NCI-H345 (cell line): ENCODE measurements around the gene CSGALNACT2.
"Not testable (repeated sequence)": the region's sequence is repeated elsewhere in the genome, so short reads cannot be mapped to it uniquely, and the experiment has no call there.

ENCODE experiments used
- DNase-seq: peaks from one replicate; lab custom pipeline; 2025; lab: John Stamatoyannopoulos, UW

CSGALNACT2 gene, protein sequence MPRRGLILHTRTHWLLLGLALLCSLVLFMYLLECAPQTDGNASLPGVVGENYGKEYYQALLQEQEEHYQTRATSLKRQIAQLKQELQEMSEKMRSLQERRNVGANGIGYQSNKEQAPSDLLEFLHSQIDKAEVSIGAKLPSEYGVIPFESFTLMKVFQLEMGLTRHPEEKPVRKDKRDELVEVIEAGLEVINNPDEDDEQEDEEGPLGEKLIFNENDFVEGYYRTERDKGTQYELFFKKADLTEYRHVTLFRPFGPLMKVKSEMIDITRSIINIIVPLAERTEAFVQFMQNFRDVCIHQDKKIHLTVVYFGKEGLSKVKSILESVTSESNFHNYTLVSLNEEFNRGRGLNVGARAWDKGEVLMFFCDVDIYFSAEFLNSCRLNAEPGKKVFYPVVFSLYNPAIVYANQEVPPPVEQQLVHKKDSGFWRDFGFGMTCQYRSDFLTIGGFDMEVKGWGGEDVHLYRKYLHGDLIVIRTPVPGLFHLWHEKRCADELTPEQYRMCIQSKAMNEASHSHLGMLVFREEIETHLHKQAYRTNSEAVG

DNA sequence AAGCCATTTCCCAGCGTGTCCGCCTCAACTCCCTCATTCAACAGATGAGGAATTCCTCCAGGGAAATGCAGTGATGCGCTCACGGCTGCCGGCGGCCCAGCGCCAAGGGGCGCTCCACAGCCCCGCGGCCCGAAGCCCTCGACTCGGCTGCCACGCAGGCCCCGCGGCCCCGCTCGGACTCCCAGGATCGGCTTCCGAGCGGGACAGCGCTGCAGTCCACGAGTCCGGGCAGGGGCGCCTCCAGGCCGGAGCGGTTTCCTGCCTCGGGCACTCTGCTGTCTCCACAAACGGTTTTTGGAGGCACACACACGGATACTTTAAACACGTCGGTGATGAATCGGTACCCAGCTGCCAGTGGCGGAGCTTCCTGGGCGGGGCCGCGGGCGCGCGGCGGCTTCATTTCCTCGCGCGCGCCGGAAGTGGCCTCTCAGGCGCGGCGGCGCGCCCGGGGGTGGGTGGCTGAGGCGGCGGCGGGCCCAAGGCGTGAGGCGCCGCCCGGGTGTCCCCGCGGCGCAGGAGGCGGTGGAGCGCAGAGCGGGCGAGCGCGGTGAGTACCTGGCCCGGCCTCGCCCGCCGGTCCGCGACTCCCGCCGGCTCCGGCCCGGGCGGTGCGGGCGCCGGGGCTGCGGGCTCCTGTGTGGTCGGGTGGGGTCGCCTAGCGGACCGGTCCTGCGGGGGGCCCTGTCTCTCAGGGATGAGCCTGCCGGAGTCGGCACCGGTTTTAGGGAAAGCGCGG is at the start of gene CSGALNACT2:
TSS of gene CSGALNACT2 (plus strand) at position 425 of the 736 bp plus-strand sequence. CDS start 16,705 bp downstream, outside the sequence.
- DNase-seq, result peak; percentile 79

DNA sequence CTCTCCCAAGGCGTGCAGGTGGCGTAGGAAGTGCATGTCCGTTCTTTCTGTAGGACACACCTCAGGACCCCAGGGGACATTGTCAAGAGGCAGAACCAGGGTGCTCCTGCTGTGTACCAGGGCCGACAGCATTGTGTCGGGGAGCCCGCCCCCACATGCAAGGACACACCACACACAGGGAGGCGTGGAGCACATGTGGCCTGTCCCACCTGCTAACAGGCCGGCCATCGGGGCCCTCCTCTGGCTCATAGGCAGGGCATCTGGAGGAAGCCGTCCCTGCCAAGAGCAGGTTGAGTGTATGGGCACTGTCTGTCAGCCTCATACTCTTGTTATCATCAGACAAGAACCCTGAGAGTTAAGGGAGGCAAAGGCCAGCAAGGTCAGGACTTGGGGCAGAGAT is 48.7 kb upstream of the CSGALNACT2 start:
- DNase-seq, result peak; percentile 23

DNA sequence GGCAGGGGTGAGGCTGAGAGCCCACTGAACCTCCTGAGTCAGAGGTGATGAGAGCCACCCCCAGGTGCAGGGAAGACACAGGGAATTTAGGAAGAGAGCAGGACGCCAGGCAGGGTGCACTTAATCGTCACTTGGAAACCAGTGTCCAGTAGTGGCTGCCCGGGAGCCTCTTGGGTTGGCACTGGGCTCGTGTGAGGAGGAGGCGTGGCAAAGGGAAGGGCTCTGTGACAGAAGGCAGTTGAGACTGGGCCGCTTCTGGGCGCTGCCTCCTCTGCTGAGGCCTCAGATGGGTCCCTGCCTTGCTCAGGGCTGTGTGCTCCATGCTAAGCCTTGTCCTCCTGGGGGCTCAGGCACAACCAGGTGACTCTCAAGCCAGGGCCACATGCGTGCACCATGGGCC is 48.1 kb upstream of the CSGALNACT2 start:
- no peak for DNase-seq

GRCh38 chr10:43090664-43091063 is 47.6 kb upstream of the CSGALNACT2 start:
- no peak for DNase-seq

DNA sequence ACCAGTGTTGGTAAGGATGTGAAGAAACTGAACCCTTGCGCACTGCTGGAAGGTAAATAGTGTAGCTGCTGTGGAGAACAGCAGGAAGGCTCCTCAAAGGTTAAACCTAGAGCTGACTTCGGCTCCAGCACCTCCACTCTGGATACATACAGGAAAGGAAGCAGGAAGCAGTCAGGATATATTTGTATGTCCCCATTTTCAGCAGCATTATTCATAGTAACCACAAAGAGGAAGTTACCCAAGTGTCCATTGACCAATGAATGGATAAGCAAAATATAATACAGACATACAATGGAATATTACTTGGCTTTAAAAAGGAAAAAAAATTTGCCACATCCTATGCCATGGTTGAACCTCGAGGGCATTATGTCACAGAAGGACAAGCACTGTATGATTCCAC is 46.4 kb upstream of the CSGALNACT2 start:
- DNase-seq, result no peak

- peak; percentile 64 for DNase-seq
Measured at GRCh38 chr10:43093423-43094076, 44.7 kb upstream of the CSGALNACT2 start.

DNA sequence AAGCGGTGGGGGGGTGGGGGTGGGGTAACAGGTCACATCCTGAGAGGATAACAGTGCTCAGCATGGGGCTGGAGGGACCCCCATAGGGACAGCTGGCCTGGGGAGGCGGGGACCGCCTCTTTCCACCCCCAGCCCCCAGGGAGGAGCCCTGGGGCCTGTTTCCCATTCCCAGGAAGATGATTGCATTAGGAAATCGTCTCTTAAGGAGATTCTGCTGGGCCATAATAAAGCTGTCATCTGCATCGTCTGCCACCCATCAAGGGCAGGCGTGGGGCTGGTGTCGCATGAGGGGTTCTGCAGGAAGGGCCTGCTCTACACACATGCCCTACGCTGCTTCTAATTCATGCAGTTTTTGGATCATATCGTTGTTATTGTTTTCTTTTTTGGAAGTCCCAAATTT is 44.2 kb upstream of the CSGALNACT2 start:
- DNase-seq, result no peak

GRCh38 chr10:43099339-43099738 is 38.9 kb upstream of the CSGALNACT2 start:
- not testable (repeated sequence) for DNase-seq

- DNase-seq, result no peak
Measured at GRCh38 chr10:43099928-43100327, 38.3 kb upstream of the CSGALNACT2 start.

DNA sequence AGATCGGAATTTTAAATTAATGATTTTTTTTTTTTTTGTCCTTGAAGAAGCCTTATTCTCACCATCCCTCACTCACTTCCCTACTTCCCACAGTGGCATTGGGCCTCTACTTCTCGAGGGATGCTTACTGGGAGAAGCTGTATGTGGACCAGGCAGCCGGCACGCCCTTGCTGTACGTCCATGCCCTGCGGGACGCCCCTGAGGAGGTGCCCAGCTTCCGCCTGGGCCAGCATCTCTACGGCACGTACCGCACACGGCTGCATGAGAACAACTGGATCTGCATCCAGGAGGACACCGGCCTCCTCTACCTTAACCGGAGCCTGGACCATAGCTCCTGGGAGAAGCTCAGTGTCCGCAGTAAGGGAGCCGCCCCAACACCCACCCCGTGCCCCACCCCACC is 37.9 kb upstream of the CSGALNACT2 start:
- DNase-seq, result no peak

DNA sequence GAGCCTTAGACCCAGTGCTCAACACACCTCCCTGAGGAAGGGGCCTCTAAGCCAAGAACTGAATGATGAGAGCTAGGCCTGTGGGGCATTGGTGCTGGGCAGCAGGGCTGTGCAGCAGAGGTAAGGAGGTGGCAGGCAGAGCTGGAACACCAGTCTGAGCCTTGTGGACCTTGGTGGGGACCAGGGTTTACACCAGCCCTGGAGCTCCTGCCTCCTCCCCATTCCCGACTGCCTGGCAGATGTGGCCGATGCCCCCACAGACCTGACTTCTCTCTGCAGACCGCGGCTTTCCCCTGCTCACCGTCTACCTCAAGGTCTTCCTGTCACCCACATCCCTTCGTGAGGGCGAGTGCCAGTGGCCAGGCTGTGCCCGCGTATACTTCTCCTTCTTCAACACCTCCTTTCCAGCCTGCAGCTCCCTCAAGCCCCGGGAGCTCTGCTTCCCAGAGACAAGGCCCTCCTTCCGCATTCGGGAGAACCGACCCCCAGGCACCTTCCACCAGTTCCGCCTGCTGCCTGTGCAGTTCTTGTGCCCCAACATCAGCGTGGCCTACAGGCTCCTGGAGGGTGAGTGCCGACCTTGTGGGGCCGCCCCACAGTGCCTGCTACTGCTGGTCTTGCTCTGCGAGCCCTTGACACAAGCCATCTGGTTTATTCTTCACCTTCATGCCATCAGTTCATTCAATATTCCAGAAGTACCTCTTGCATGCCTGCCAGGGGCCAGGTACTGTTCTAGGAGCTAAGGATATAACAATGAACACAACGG is 36.0 kb upstream of the CSGALNACT2 start:
- DNase-seq, result no peak

DNA sequence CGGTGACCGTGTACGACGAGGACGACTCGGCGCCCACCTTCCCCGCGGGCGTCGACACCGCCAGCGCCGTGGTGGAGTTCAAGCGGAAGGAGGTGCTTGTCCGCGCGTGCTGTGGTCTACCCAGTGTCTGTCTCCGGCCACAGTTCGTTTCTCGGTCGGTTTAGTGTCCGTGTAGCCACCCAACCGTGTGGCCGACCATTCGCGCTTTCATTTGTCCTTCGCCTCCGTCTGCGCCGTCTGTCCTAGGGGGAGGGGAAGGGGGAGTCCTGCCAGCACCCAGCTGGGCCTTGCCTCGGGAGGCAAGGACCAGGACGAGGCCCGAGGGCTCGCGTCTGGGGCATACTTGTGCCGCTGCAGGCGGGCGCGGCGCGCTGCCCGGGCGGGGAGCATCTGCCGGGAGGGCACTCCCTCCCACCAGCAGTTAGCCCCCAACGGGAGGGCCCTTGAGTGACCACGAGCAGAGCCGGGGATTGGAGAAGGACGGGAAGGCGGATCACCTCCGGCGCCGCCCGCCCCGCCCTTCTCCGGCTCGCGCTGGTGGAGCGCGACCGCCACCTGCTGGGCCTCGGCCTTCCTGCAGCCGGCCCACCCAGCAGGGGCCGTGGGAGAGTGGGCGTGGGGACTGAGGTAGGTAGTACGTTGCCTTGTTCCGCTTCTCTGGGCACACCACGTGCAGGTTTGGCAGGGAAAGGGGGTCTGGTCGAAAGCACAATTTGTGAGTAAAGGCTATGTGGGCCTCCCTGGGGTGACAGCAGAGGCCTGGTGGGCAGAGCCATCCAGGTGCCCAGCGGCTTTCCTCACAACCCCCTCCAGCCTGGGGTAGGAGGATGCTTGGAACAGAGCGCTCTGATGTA is 32.9 kb upstream of the CSGALNACT2 start:
- DNase-seq, result peak; percentile 52

DNA sequence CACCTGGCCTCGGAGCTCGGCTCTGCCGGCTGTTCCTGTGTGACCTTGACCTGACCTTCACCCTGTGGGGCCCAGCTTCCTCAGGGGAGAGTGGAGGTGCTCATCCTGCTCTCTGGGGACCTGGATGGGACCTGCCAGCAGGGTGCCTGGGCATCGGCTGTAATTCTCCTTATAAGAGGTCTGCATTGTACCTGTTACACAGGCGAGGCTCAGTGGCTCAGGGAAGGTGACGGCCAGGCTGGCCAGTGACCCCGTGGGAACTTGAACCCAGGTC is 32.4 kb upstream of the CSGALNACT2 start:
- DNase-seq, result no peak

DNA sequence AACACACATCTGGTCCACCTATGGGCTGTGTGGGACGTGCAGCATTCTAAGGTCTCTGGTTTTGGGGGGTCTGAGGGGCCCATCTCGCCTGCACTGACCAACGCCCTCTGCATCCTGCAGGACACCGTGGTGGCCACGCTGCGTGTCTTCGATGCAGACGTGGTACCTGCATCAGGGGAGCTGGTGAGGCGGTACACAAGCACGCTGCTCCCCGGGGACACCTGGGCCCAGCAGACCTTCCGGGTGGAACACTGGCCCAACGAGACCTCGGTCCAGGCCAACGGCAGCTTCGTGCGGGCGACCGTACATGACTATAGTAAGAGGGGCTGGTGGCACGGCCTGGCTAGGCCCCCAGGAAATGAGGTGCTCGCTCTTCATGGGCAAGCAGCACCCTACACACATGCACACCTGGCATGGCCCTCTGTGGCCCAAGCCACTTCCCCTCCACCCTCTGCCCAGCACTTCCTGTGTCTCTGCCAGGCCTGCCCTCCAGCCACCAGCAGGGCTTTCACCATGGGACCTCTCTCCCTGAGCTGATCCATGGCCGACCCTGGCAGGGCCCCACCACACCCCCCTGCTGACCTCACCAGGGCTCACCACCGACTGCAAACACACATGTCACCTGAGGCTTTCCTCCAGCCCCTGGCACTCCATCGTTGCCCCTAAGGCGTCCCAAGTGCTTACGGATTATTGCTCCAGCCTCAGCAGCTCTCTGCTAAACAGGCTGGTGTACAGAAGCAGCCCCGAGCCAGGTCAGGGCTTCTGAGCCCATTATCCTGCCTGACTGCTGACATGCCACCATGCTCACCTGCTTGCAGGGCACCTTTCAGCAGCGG is 31.8 kb upstream of the CSGALNACT2 start:
- DNase-seq, result no peak

DNA sequence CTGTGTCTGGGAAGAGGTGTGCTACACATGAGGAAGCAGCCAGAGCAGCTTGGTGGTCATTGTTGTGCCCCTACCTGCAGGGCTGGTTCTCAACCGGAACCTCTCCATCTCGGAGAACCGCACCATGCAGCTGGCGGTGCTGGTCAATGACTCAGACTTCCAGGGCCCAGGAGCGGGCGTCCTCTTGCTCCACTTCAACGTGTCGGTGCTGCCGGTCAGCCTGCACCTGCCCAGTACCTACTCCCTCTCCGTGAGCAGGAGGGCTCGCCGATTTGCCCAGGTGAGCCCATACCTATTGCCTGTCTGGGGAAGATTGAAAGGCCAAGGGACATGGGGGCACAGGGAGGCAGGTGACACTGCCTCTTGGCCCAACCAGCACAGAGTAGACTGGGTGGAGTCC is 29.3 kb upstream of the CSGALNACT2 start:
- DNase-seq, result no peak

- DNase-seq, result no peak
Measured at GRCh38 chr10:43109671-43110249, 28.5 kb upstream of the CSGALNACT2 start.

GRCh38 chr10:43110338-43111071 is 27.7 kb upstream of the CSGALNACT2 start:
- DNase-seq, result no peak

- no peak for DNase-seq
Measured at GRCh38 chr10:43111101-43111500, 27.1 kb upstream of the CSGALNACT2 start.
